HFFc6 (cell line): ENCODE measurements around the gene GNG7. TPM values are rescaled to one million over a fixed set of nuclear protein-coding genes. Genes with fewer than 3 reads are reported as not detected.

Experiments
- DNase-seq: peaks from one replicate; pipeline ENCODE4 v3.0.0-alpha.2; 2018
- H3K27ac Mint-ChIP-seq: 2 replicates; pipeline ENCODE4 v1.8.0; 2020; ENCODE audit warnings: mild to moderate bottlenecking, mixed read lengths
- H3K27me3 Mint-ChIP-seq: 2 replicates; pipeline ENCODE4 v1.8.0; 2021; ENCODE audit warnings: mild to moderate bottlenecking, moderate library complexity, mixed read lengths; ENCODE audit not compliant: insufficient read depth
- H3K36me3 Mint-ChIP-seq: 2 replicates; pipeline ENCODE4 v1.8.0; 2021; ENCODE audit warnings: low read depth, mixed read lengths
- H3K4me1 Mint-ChIP-seq: 2 replicates; pipeline ENCODE4 v1.8.0; 2020; ENCODE audit warnings: low read depth, mixed read lengths
- H3K4me3 Mint-ChIP-seq: 2 replicates; pipeline ENCODE4 v1.8.0; 2020; ENCODE audit warnings: mild to moderate bottlenecking, moderate library complexity, mixed read lengths
- H3K9me3 Mint-ChIP-seq: 2 replicates; pipeline ENCODE4 v1.8.0; 2020; ENCODE audit warnings: mild to moderate bottlenecking, mixed read lengths
- total RNA-seq, 6 experiments: library from RNA; stranded (reverse); fragmentation: NEBNext Ultra II Directional; extraction: Animal tissue kit (Norgen Biotek cat#: 25700); gene quantifications; 2 replicates in 1 of 6; 3 replicates in 5 of 6; pipeline ENCODE4 v1.2.3, GENCODE V29; 2021
- TF ChIP-seq, protein P1 (sequence below): fragments of 200-600 bp; sonication (generic); IDR thresholded peaks from 2 replicates; pipeline ENCODE4 v1.5.0; 2021; ENCODE audit warnings: antibody characterized with exemption, mild to moderate bottlenecking

GNG7 gene
- total RNA-seq, 6 experiments from 2014 or later: 0.09 to 0.29 (median 0.11) TPM; not detected in 1

DNA sequence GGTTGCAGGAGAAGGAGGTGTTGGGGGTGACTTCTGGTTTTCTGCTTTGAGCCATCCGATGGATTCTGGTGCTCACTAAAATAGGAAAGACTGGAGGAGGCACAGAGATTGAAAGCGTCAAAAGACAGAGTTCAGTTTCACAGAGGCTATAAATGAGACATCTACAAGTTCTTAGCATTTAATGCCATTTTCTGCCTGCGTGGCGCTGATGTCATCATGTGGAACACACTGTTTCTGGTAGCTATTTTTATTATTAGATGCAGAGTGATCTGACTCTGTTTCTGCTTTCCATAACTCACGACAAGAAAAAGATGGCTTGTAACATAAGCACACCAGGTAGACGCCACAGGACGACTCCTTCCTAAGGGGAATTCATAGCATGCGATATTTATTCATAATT is 40.6 kb upstream of the GNG7 start:
- TF ChIP-seq, protein P1, sequence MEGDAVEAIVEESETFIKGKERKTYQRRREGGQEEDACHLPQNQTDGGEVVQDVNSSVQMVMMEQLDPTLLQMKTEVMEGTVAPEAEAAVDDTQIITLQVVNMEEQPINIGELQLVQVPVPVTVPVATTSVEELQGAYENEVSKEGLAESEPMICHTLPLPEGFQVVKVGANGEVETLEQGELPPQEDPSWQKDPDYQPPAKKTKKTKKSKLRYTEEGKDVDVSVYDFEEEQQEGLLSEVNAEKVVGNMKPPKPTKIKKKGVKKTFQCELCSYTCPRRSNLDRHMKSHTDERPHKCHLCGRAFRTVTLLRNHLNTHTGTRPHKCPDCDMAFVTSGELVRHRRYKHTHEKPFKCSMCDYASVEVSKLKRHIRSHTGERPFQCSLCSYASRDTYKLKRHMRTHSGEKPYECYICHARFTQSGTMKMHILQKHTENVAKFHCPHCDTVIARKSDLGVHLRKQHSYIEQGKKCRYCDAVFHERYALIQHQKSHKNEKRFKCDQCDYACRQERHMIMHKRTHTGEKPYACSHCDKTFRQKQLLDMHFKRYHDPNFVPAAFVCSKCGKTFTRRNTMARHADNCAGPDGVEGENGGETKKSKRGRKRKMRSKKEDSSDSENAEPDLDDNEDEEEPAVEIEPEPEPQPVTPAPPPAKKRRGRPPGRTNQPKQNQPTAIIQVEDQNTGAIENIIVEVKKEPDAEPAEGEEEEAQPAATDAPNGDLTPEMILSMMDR: no peak
- H3K4me1 Mint-ChIP-seq: peaks cover 11% of the 10 kb centered on the region
- no peak for DNase-seq
- H3K4me3 Mint-ChIP-seq: no peak overlapping the region
- H3K27me3 Mint-ChIP-seq: peaks cover 6% of the 10 kb centered on the region
- no peaks in the 10 kb centered on the region for H3K9me3 Mint-ChIP-seq
- no peak overlapping the region for H3K27ac Mint-ChIP-seq
- H3K36me3 Mint-ChIP-seq: no peaks in the 10 kb centered on the region

DNA sequence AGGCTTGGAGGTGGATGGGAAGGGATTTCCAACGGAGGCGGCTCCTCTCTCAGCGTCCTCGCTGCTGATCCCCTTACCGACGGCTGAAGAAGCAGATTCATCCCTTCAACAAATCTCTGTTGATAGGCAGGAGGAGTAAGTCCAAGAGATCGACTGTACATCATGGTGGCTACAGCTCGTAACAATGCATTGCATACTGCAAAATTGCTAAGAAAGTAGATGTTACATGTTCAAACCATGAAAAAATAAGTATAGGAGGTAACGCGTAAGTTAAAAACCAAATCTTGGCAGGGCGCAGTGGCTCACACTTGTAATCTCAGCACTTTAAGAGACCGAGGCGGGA is 37.8 kb upstream of the GNG7 start:
- peaks cover 11% of the 10 kb centered on the region for H3K4me1 Mint-ChIP-seq
- TF ChIP-seq, protein P1: no peak

DNA sequence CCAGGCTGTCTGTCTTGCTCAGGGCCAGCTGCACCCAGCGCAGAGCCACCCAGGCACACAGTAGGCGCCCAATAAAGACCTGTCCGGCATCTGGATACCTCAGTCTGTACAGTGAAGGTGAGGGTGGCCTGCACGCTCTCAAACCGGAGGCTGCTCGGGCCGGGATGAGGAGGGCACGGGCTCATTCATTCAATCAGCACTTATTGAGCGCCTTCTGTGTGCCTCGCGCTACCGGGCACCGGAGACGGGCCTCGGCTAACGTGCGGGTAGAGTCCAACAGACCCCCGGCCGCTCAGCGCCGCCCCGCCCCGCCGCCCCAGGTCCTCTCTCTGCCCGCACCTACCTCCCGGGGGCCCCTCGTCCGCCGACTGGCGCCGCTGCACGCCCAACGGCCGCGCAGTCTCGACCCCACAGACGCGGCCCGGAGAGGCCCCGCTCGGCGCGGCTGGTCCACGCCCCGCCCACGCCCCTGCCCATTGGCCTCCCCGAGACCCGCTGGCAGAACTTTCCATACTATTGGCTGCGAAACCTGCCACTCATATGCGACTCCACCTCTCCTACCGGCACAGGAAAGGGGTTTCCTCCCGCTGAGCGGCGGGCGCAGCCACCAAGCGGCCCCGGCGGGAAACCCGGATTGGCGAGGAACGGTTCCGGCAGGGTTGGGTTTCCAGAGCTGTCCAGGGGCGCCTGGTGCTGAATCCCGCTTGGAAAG is 37.3 kb upstream of the GNG7 start, which contains the start of gene SLC39A3:
TSS of gene SLC39A3 (minus strand) at position 416 of the 712 bp plus-strand sequence. CDS start 2,760 bp downstream, outside the sequence.
- H3K4me3 Mint-ChIP-seq: peak within 1 kb of the TSS; percentile 92
- peaks cover 11% of the 10 kb centered on the region for H3K4me1 Mint-ChIP-seq
- peak within 1 kb of the TSS; percentile 9; the same call in 1 of the 2 replicates for H3K27ac Mint-ChIP-seq
- DNase-seq: peak; percentile 100
- peaks cover 4% of the 10 kb centered on the region; the same call in 1 of the 2 replicates for H3K27me3 Mint-ChIP-seq
- TF ChIP-seq, protein P1: peak; percentile 46
- H3K9me3 Mint-ChIP-seq: no peaks in the 10 kb centered on the region
- peaks cover 21% of the 10 kb centered on the region for H3K36me3 Mint-ChIP-seq

More for the DNA sequence above, 37.8 kb upstream of the GNG7 start:
- no peak for DNase-seq
- peaks cover 4% of the 10 kb centered on the region; the same call in 1 of the 2 replicates for H3K27me3 Mint-ChIP-seq
- H3K36me3 Mint-ChIP-seq: peaks cover 19% of the 10 kb centered on the region
- H3K9me3 Mint-ChIP-seq: no peaks in the 10 kb centered on the region
- H3K27ac Mint-ChIP-seq: no peak overlapping the region
- H3K4me3 Mint-ChIP-seq: peak overlapping the region; percentile 37; the same call in 1 of the 2 replicates

DNA sequence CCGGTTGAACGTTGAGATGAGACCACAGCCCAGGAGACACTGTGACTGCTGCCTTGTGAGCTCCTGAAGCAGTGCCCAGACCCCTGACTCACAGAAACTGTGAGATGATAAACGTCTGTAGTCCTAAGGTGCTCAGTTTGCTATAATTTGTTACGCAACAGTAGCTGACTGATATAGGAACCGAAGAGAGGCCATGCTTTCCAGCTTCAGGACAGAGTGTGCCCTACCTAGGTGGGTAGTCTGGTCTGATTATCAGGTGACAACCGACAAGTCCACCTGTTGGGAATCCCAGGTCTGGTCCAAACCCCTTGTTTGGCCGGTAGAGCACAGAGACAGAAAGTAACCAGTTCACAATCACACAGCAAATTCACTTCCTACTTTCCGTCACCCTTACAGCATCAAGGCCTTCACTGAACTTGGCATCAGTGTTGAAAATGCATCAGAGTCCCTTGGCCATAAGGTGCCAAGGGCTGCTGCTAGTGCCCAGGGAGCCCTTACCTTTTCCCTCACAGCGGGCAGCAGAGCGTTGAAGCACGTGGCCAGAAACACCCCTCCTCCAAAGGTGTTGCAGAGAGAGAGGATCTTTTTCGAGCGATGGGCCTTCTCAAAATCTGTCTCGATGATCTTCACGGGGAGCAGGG is 34.2 kb upstream of the GNG7 start:
- Mint-ChIP-seq H3K9me3 (no peaks in the 10 kb centered on the region), H3K4me1 (peaks cover 11% of the 10 kb centered on the region), H3K36me3 (peaks cover 31% of the 10 kb centered on the region), H3K27ac (no peak overlapping the region), H3K4me3 (no peak overlapping the region), H3K27me3 (peaks cover 1% of the 10 kb centered on the region; the same call in 1 of the 2 replicates)
- no peak for DNase-seq
- TF ChIP-seq, protein P1: no peak

DNA sequence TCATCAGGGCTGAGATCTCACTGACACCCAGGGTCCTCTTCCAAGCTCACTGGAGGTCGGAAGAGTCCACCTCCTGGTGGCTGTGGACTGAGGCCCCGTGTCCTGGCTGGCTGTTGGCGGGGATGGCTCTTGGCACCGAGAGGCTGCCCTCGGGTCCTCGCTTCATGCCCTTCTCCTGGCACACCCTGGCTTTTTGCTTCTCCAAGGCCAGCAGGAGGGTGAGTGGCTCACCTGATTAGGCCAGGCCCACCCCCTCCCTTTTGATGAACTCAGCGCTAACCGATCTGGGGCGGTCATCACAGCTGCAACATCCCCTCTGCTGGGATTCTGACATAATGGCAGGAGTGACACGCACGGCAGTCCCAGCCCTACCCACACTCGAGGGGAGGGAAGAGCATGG is 32.9 kb upstream of the GNG7 start:
- Mint-ChIP-seq H3K27me3 (peaks cover 1% of the 10 kb centered on the region; the same call in 1 of the 2 replicates), H3K4me3 (no peak overlapping the region), H3K9me3 (no peaks in the 10 kb centered on the region), H3K4me1 (peaks cover 11% of the 10 kb centered on the region), H3K36me3 (peaks cover 31% of the 10 kb centered on the region), H3K27ac (no peak overlapping the region)
- TF ChIP-seq, protein P1: no peak
- no peak for DNase-seq
